GM12891 (cell line): ENCODE data around the gene TRIP12.
"Not testable (repeated sequence)": the region's sequence is repeated elsewhere in the genome, so short reads cannot be mapped to it uniquely, and the experiment has no call there.

Experiments
- DNase-seq: peaks from one replicate; pipeline ENCODE4 v3.0.0; 2011; ENCODE audit warnings: low spot score; ENCODE audit not compliant: insufficient read length
- FAIRE-seq: peaks from 2 replicates; lab custom pipeline; 2011; peaks lifted over from hg19 to GRCh38; lab: Jason Lieb, UNC
- PAX5 ChIP-seq: IDR thresholded peaks from 2 replicates; pipeline ENCODE4 v1.6.1; 2011; ENCODE audit warnings: low read length, moderate library complexity, mild to moderate bottlenecking; ENCODE audit not compliant: insufficient read depth, severe bottlenecking
- POLR2A ChIP-seq: IDR thresholded peaks from 2 replicates; pipeline ENCODE4 v1.6.1; 2011; ENCODE audit warnings: low read depth, low read length, control low read depth
- POLR2AphosphoS5 ChIP-seq: IDR thresholded peaks from 2 replicates; pipeline ENCODE4 v1.6.1; 2011; ENCODE audit warnings: low read depth, low read length, control low read depth
- POU2F2 ChIP-seq: IDR thresholded peaks from 2 replicates; pipeline ENCODE4 v1.6.1; 2011; ENCODE audit warnings: low read depth, mild to moderate bottlenecking, control low read depth, low read length, moderate library complexity
- SPI1 ChIP-seq: IDR thresholded peaks from 2 replicates; pipeline ENCODE4 v1.6.1; 2011; ENCODE audit warnings: low read depth, low read length, control low read depth
- TAF1 ChIP-seq: IDR thresholded peaks from 2 replicates; pipeline ENCODE4 v1.6.1; 2011; ENCODE audit warnings: low read depth, low read length, control low read depth

The TRIP12 gene

DNA sequence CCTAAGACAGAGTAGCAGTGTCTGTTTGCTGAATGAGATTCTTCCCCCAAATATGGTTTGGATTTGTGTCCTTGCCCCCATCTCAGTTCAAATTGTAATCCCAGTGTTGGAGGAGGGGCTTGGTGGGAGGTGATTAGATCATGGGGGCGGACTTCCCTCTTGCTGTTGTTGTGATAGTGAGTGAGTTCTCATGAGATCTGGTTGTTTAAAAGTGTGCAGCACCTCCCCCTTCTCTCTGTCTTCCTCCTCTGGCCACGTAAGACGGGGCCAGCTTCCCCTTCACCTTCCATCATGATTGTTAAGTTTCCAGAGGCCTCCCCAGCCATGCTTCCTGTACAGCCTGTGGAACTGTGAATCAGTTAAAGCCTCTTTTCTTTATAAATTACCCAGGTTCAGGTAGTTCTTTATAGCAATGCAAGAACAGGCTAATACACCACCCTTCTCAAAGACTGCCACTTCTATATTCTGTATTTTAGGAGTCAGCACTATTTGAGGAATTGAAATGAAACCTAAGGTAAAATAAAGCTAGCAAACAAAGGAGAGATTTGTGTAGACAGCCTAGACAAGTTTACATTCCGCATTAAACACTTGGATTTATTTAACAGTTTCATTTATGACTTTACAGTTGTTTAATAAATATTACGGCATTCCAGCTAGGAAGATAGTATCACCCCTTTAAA lies 22.1 kb upstream of the TRIP12 start:
- peak; percentile 48 for FAIRE-seq
- DNase-seq, result no peak
- TF ChIP-seq SPI1 (no peak), TAF1 (no peak), POU2F2 (no peak), POLR2AphosphoS5 (no peak), PAX5 (no peak), POLR2A (no peak)

DNA sequence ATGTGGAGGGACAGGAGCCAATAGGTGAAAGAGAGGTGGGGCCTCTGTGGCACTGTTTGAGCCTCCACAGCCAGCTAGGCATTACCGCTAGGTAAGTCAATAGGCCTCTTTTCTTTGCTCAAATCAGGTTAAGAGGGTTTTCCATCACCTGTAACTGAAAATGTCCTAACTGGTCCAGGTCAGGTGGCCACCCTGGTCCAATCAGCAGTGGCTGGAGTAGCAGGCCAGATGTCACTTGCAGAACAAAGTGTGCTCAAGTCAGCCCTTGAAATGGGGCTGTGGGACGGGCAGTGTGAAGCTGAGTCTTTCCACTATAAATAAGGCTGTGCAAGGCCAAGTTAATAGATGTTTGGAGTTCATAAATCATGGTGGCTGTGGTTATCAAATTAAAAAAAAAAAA lies 21.4 kb upstream of the TRIP12 start:
- TF ChIP-seq PAX5, result no peak
- no peak for TF ChIP-seq SPI1
- no peak for TF ChIP-seq POU2F2
- TF ChIP-seq POLR2AphosphoS5, result no peak
- no peak for TF ChIP-seq TAF1
- TF ChIP-seq POLR2A, result no peak
- FAIRE-seq (no peak), DNase-seq (no peak)

DNA sequence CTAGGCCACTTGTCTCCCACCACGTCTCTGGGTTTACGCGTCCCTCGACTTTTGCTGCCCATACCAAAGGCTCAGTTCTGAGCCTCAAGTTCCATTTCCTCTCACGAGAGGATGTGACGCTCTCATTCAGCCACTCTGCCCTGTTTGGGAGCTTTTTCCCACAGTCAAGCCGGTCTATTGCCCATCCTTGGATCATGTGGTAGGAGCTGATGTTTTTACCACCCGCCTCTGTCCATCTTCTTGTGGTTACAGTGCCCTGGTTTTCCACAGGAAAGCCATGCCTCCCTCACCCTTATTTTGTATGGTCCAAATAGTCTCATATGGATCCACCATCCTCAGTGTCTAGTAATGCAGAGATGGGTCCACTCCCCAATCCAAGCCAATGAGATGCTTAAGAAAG lies 20.9 kb upstream of the TRIP12 start:
- TF ChIP-seq POU2F2 (no peak), POLR2A (no peak), POLR2AphosphoS5 (no peak), PAX5 (no peak), SPI1 (no peak), TAF1 (no peak)
- DNase-seq (no peak), FAIRE-seq (no peak)

DNA sequence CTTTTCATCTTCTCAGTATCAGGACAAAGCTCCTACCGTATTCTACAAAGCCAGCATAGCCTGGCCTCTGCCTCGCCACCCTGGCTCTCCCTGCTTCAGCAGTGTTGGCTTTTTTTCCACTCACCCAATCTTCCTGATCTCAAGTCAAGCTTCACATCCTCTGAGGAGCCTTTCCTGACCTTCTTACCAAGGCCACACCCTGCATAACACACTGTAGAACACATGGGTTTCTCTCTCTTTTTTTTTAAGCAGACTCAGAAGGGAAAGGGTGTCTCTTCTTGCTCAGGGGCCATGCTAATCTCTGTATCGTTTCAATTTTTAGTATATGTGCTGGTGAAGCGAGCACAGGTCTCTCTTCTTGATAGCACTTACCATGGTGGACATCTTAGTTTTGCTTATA lies 15.7 kb upstream of the TRIP12 start:
- FAIRE-seq, result no peak
- no peak for TF ChIP-seq TAF1
- no peak for TF ChIP-seq SPI1
- no peak for TF ChIP-seq POU2F2
- no peak for TF ChIP-seq POLR2AphosphoS5
- no peak for TF ChIP-seq PAX5
- TF ChIP-seq POLR2A, result no peak
- no peak for DNase-seq

DNA sequence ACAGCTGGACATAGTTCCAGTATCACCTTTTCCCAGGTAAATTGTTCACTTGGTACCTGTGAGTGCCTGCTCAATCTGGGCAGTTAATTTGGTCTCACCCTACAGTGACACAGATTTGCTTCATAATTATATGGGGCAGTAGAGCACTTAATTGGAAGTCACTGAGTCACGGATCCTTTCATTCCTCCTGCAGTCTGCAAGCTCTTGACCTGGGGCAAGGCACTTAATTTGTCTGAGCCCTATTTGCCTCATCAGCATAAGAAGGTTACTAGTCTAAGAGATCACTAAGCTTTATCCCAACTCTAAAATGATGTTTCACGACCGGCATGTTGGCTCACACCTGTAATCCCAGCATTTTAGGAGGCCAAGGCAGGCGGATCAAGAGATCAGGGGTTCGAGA lies 9.4 kb upstream of the TRIP12 start:
- DNase-seq (no peak), FAIRE-seq (no peak)
- no peak for TF ChIP-seq TAF1
- TF ChIP-seq POU2F2, result no peak
- no peak for TF ChIP-seq POLR2A
- no peak for TF ChIP-seq PAX5
- TF ChIP-seq SPI1, result no peak
- no peak for TF ChIP-seq POLR2AphosphoS5

DNA sequence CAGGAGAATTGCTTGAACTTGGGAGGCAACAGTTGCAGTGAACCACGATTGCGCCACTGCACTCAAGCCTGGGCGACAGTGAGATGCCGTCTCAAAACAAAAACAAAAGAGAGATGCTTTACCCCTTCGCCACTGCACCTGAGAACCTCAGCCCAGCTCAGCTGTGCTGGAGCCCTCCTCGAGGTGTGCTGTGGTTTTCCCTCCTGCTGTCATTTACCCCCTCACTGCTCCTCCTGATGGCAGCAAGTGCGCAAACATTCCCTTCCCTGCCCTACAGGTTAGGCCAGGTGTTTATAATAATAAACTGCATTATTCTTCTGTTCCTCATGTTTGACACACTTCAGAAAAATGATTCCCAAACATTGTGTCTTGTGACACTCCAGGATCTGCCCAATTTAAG lies 8.8 kb upstream of the TRIP12 start:
- FAIRE-seq, result no peak
- no peak for DNase-seq
- TF ChIP-seq SPI1 (no peak), POU2F2 (no peak), TAF1 (no peak), POLR2AphosphoS5 (no peak), PAX5 (no peak), POLR2A (no peak)

DNA sequence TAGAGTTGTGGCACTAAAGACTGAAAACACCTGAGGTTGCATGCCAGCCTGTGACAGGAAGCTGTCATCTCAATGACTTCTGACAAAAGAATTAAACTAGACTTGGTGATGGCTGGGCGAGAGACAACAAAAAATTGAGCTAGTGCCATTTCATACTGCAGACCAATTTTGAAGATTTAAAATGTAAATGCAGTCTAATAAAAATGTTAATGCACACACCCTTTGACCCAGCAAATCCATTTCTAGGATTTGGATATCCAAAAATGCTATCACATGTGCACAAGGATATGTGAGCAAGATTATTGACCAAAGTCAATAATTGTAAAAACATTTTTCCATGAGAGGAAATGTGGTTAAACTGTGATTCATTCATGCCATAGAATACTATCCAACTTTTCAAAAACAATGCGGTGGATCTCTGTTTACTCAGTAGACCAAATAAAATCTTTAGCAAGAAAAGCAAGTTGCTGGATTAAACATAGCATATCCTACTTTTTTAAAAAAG lies 6.1 kb upstream of the TRIP12 start:
- TF ChIP-seq TAF1, result no peak
- no peak for TF ChIP-seq POLR2AphosphoS5
- no peak for TF ChIP-seq POLR2A
- no peak for TF ChIP-seq POU2F2
- no peak for TF ChIP-seq SPI1
- no peak for TF ChIP-seq PAX5
- FAIRE-seq (no peak), DNase-seq (no peak)

DNA sequence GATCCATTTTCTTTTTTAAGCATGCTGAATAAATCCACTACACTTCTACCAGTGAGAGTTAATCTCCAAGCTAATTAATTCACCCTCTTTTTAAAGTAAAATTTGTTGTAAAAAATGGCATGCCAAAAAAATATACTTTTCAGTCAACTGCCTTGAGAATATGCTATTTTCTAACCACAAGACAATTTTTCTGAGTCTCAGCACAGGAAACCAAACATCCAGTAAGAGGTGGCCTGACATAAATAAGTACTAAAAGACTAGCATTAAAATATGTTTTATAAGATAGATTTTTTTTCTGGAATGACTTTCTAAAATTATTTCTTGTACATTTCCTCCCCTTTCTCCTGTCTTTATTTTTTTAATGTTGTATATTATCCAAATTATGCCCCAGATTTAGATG lies 3.4 kb upstream of the TRIP12 start:
- FAIRE-seq (no peak), DNase-seq (no peak)
- TF ChIP-seq POU2F2 (no peak), SPI1 (no peak), PAX5 (no peak), POLR2AphosphoS5 (no peak), POLR2A (no peak)

DNA sequence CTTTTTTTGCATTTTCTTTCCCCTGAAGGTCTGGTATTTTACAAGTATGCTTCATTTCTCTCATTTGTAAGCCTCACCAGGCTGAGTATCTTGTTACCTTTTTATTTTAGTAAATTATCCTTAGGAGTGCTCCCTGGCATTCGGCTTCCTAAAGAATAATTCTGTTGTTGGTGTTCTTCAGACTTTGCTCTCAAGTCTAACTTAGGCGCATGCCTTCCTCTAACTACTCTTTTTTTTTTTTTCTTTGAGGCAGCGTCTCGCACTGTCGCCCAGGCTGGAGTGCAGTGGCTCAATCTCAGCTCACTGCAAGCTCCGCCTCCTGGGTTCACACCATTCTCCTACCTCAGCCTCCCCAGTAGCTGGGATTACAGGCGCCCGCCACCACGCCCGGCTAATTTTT lies 2.7 kb upstream of the TRIP12 start:
- DNase-seq, FAIRE-seq: not testable (repeated sequence)
